Activated CD8-positive, alpha-beta T cell treated with anti-CD3 and anti-CD28 coated beads, Interleukin-2, amount 10 ng/mL, durations not matched to agents 7 days and 5 days (primary cell): ENCODE data around the gene DDI2. TPM values are rescaled to one million over a fixed set of nuclear protein-coding genes. Genes with fewer than 3 reads are reported as not detected.

Source experiments
- ATAC-seq: fragments of 150-1000 bp; cut with Tn5 transposase; one replicate; pipeline ENCODE4 v1.10.0; 2021; ENCODE audit warnings: moderate library complexity
- CTCF ChIA-PET: fragments of 350-600 bp; sonication (Branson Sonifier 250); formaldehyde crosslinking; loops from one replicate; lab custom pipeline; 2021; ENCODE audit warnings: antibody characterized with exemption; lab: Charles Lee
- POLR2A ChIA-PET: fragments of 350-600 bp; sonication (Branson Sonifier 250); formaldehyde crosslinking; loops from one replicate; lab custom pipeline; 2021; ENCODE audit warnings: antibody characterized with exemption; lab: Charles Lee
- DNase-seq: peaks from one replicate; pipeline ENCODE4 v3.0.0-alpha.2; 2020
- H3K27ac Mint-ChIP-seq: one replicate; pipeline ENCODE4 v1.8.0; 2021; ENCODE audit warnings: mild to moderate bottlenecking, mixed read lengths
- H3K27me3 Mint-ChIP-seq: one replicate; pipeline ENCODE4 v1.8.0; 2021; ENCODE audit warnings: low read depth, mixed read lengths
- H3K36me3 Mint-ChIP-seq: one replicate; pipeline ENCODE4 v1.8.0; 2021; ENCODE audit warnings: low read depth, mixed read lengths
- H3K4me1 Mint-ChIP-seq: one replicate; pipeline ENCODE4 v1.8.0; 2021; ENCODE audit warnings: low read depth, mixed read lengths
- H3K4me3 Mint-ChIP-seq: one replicate; pipeline ENCODE4 v1.8.0; 2021; ENCODE audit warnings: mild to moderate bottlenecking, mixed read lengths
- H3K9me3 Mint-ChIP-seq: one replicate; pipeline ENCODE4 v1.8.0; 2022; ENCODE audit warnings: mixed read lengths; ENCODE audit not compliant: insufficient read depth
- total RNA-seq, 2 experiments: library from RNA; stranded (reverse); gene quantifications; one replicate each; pipeline ENCODE4 v1.2.3, GENCODE V29; 2021

The DDI2 gene
- total RNA-seq, 2 experiments from 2014 or later = 28.8 to 31.1 TPM

DNA sequence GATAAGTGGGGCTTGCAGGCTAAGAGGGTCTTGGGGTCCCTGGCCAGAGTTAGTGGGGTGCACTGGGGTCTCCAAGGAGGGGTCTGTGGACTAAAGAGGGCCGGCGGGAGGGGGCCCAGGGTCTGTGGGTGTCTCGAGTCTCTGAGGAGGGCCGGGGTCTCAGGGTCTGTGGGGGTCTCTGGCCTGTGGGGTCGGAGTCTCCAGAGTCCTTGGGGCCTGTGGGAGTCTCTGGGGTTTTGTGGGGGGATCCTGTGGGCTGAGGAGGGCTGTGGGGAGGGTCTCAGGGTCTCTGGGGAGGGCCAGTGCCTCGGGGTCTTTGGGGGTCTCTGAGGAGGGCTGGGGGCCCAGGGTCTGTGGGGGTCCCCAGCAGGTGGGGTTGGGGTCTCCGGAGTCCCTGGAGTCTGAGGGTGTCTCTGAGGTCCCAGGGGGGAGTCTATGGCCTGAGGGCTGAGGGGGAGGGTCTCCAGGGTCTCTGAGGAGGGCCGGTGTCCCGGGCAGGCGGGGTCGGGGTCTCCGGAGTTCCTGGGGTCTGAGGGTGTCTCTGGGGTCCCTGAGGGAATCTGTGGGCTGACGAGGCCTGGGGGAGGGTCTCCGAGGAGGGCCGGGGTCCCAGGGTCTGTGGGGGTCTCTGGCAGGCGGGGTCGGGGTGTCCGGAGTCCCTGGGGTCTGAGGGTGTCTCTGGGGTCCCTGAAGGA is 66.2 kb downstream of the DDI2 start:
- no peaks in the 10 kb centered on the region for H3K27me3 Mint-ChIP-seq
- POLR2A ChIA-PET = no interaction called here
- peaks cover 9% of the 10 kb centered on the region for H3K36me3 Mint-ChIP-seq
- no peaks in the 10 kb centered on the region for H3K9me3 Mint-ChIP-seq
- H3K27ac Mint-ChIP-seq = peak overlapping the region; percentile 81
- DNase-seq (no peak), ATAC-seq (no peak)
- CTCF ChIA-PET = no interaction called here
- H3K4me1 Mint-ChIP-seq = peaks cover 29% of the 10 kb centered on the region
- peak overlapping the region; percentile 68 for H3K4me3 Mint-ChIP-seq

DNA sequence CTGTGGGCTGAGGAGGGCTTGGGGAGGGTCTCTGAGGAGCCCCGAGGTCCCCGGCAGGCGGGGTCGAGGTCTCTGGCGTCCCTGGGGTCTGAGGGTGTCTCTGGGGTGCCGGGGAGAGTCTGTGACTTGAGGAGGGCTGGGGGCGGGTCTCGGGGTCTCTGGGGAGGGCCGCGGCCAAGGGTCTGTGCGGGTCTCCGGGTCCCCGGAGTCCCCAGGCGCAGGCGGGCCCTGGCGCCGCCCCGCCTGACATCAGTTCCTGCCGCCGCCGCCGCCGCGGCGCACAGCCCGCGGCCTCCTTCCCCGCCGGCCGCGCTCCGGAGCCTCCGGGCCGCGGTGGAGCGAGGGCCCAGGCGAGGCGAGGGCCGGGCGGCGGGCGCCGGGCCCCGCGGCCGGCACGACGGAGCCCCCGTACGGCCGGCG is 66.8 kb downstream of the DDI2 start, which contains the start of gene PLEKHM2:
TSS of gene PLEKHM2 (plus strand) at position 279 of the 420 bp plus-strand sequence. CDS start 239 bp downstream, outside the sequence.
- H3K4me3 Mint-ChIP-seq = peak within 1 kb of the TSS; percentile 87
- peaks cover 27% of the 10 kb centered on the region for H3K4me1 Mint-ChIP-seq
- no peaks in the 10 kb centered on the region for H3K27me3 Mint-ChIP-seq
- ATAC-seq (peak; percentile 86), DNase-seq (peak; percentile 48)
- peak within 1 kb of the TSS; percentile 89 for H3K27ac Mint-ChIP-seq
- H3K36me3 Mint-ChIP-seq = peaks cover 12% of the 10 kb centered on the region
- no peaks in the 10 kb centered on the region for H3K9me3 Mint-ChIP-seq
- POLR2A ChIA-PET = interaction anchor here (1.6 to 2.4 kb wide), 2 partner anchors 13 to 81 kb away, joined by 3 to 27 read pairs; no protein-coding TSS in a partner anchor
- CTCF ChIA-PET = interaction anchor here (2.4 kb wide), 1 partner anchor 13 kb away, joined by 11 read pairs; no protein-coding TSS in a partner anchor

DNA sequence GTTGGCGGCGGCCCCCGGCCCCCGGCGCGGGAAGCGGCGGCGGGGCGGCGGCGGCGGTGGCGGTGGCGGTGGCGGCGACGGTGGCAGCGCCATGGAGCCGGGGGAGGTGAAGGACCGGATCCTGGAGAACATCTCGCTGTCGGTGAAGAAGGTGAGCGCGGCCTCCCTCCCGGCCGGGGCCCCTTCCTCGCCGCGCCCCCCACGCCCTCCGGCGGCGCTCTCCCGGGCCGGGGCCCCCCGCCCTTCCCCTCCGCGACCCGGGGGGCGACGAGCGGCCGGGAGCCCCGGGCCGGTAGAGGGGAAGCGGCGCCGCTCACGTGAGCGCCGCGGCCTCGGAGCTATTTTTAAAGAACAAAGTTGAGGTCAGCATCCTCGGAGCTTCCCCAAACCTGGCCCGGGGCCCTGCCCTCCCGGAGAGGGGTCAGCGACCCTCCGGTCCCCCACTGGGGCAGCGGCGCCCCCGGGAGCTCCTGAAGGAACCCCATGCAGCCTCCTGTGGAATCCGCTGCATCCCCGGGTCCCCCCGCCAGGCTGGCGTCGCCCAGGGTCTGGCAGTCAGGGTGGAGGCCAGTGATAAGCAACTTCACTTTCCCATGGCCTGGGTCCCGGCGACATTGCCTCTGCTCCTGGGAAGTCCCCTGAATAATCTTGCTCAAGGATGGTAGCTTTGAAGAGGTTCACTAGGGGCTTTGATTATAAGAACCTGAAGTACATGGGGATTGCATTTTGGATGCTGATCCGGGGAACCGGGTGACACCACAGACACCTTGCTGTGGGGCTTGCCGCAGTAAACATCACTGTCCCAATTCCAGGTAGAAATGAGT is 67.4 kb downstream of the DDI2 start:
- peak overlapping the region; percentile 89 for H3K27ac Mint-ChIP-seq
- peak overlapping the region; percentile 87 for H3K4me3 Mint-ChIP-seq
- DNase-seq (peak; percentile 46), ATAC-seq (peak; percentile 60)
- ChIA-PET POLR2A (interaction anchor here (1.1 to 2.4 kb wide), 3 partner anchors 11 to 81 kb away, joined by 3 to 27 read pairs (median 3); no protein-coding TSS in a partner anchor), CTCF (interaction anchor here (0.9 to 2.4 kb wide), 2 partner anchors 12 to 91 kb away, joined by 3 to 11 read pairs; no protein-coding TSS in a partner anchor)
- H3K36me3 Mint-ChIP-seq = peaks cover 14% of the 10 kb centered on the region
- H3K9me3 Mint-ChIP-seq = no peaks in the 10 kb centered on the region
- H3K27me3 Mint-ChIP-seq = no peaks in the 10 kb centered on the region
- peaks cover 27% of the 10 kb centered on the region for H3K4me1 Mint-ChIP-seq

DNA sequence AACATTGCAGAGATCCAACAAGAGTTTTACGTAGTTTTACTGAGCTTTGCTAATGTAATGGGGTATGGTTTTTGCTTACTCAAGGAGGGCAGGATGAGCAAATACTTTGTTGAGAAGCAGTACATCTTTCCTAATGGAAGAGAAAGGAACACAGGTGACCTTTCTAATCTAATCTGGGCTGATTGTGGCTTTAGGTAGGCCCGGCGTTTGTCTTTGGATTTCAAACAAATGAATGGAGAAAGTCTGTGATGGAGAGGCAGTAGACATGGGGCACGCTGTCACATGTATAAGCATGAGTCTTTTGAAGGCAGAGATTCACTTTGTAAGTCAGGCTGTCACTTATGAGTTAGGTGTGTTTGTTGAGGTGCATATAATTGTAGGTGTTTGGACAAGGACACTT is 68.6 kb downstream of the DDI2 start:
- no peak for ATAC-seq
- ChIA-PET CTCF (interaction anchor here (0.9 to 2.4 kb wide), 4 partner anchors 9 to 92 kb away, joined by 3 to 11 read pairs (median 4); no protein-coding TSS in a partner anchor), POLR2A (interaction anchor here (0.7 to 2.4 kb wide), 4 partner anchors 10 to 82 kb away, joined by 3 to 27 read pairs (median 4); no protein-coding TSS in a partner anchor)
- peak overlapping the region; percentile 33 for H3K27ac Mint-ChIP-seq
- no peaks in the 10 kb centered on the region for H3K27me3 Mint-ChIP-seq
- H3K4me1 Mint-ChIP-seq = peaks cover 27% of the 10 kb centered on the region
- no peaks in the 10 kb centered on the region for H3K9me3 Mint-ChIP-seq
- DNase-seq = no peak
- peak overlapping the region; percentile 87 for H3K4me3 Mint-ChIP-seq
- peaks cover 17% of the 10 kb centered on the region for H3K36me3 Mint-ChIP-seq

DNA sequence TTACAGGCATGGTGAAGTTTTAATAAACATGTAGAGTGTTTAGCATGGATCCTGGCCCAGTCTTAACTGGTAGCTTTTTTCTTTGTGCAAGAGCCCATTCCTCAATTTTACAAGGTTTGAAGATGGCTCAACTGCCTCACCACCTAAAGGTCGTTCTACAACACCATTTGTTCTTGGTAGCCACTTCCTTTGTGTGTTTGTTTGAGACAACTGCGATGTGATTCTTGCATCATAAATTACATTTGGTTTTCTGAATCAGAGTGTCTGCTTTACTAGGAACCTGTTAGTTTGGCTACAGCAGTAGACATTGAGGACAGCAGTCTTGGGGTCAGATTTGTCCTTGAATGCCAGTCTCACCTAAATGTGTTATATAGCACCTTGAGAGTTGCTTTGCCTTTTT is 70.2 kb downstream of the DDI2 start:
- peaks cover 20% of the 10 kb centered on the region for H3K36me3 Mint-ChIP-seq
- ChIA-PET POLR2A (no interaction called here), CTCF (interaction anchor here (1.0 kb wide), 1 partner anchor 10 kb away, joined by 3 read pairs; no protein-coding TSS in a partner anchor)
- DNase-seq (no peak), ATAC-seq (no peak)
- H3K4me1 Mint-ChIP-seq = peaks cover 27% of the 10 kb centered on the region
- peak overlapping the region; percentile 30 for H3K27ac Mint-ChIP-seq
- no peaks in the 10 kb centered on the region for H3K9me3 Mint-ChIP-seq
- H3K27me3 Mint-ChIP-seq = no peaks in the 10 kb centered on the region
- no peak overlapping the region for H3K4me3 Mint-ChIP-seq

DNA sequence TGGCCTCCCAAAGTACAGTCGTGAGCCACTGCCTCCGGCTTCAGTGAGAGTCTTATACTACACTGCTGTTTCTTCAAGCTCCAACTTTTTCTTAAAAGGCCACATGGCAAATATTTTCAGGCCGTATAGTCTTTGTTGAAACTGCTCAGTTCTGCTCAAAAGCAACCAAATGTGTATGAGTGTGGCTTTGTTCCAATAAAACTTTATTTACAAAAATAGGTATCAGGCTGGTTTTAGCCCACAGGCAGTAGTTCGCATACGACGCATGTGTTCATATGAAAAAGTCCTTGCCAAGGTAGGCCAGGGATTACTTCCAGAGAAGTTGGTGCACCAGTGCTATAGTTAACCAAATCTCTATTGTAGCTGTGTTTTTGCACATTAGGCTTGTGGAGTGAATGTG is 73.1 kb downstream of the DDI2 start:
- ChIA-PET CTCF (no interaction called here), POLR2A (no interaction called here)
- Mint-ChIP-seq H3K27ac (no peak overlapping the region), H3K27me3 (no peaks in the 10 kb centered on the region), H3K4me3 (no peak overlapping the region), H3K36me3 (peaks cover 29% of the 10 kb centered on the region), H3K9me3 (no peaks in the 10 kb centered on the region), H3K4me1 (peaks cover 31% of the 10 kb centered on the region)
- no peak for ATAC-seq
- no peak for DNase-seq

DNA sequence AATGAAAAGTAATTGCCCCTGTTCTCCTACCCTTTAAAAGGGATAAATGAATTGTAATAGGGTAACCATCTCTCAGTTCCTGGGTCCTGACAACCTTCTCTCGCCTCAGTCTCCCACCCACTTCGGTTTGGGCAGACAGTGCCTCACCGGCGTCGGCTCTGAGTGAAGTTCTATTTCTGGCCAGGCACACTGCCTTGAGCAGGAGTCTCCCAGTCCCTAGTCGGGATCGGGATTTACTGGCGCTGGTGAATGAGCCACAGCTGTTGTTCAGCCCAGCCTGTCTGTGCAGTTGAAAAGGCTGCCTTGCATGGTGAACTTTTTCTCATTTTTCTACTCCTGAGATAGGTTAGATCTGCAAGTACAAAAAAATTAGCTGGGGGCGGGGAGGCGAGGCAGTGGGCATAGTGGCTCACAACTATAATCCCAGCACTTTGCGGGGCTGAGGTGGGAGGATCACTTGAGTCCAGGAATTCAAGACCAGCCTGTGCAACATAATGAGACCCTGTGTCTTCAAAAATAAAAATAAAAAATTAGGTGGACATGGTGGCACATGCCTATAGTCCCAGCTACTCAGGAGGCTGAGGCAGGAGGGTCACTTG is 74.3 kb downstream of the DDI2 start:
- no peaks in the 10 kb centered on the region for H3K27me3 Mint-ChIP-seq
- CTCF ChIA-PET = no interaction called here
- POLR2A ChIA-PET = no interaction called here
- peaks cover 30% of the 10 kb centered on the region for H3K36me3 Mint-ChIP-seq
- no peak overlapping the region for H3K4me3 Mint-ChIP-seq
- peaks cover 28% of the 10 kb centered on the region for H3K4me1 Mint-ChIP-seq
- DNase-seq (no peak), ATAC-seq (no peak)
- H3K9me3 Mint-ChIP-seq = no peaks in the 10 kb centered on the region
- H3K27ac Mint-ChIP-seq = no peak overlapping the region

DNA sequence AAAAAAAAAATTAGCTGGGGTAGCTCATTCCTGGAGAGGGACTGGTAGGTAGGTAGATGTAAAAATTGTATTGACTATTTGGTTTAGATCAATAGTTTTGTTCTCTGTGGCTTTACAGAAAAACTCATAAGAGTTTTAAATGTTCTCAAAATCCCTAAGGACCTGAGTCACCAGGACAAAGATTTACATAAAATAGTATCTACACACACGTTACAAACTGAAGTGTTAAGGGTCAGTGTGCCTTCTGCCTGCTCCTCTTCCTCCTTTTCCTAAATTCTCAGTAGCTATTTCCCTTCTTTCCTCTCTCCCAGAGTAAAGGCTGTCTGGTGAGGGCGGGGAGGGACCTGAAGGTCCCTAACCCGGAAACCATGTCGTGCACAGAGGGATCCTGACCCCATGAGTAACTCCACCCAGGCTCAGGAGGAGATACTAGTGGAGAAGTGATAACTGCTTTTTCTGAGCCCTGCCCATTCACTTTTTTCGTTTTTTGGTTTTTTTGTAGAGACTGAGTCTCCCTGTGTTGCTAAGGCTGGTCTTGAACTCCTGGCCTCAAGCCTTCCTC is 74.9 kb downstream of the DDI2 start:
- Mint-ChIP-seq H3K4me1 (peaks cover 31% of the 10 kb centered on the region), H3K9me3 (no peaks in the 10 kb centered on the region), H3K4me3 (no peak overlapping the region), H3K36me3 (peaks cover 34% of the 10 kb centered on the region), H3K27ac (no peak overlapping the region), H3K27me3 (no peaks in the 10 kb centered on the region)
- no peak for ATAC-seq
- POLR2A ChIA-PET = no interaction called here
- DNase-seq = no peak
- CTCF ChIA-PET = no interaction called here

DNA sequence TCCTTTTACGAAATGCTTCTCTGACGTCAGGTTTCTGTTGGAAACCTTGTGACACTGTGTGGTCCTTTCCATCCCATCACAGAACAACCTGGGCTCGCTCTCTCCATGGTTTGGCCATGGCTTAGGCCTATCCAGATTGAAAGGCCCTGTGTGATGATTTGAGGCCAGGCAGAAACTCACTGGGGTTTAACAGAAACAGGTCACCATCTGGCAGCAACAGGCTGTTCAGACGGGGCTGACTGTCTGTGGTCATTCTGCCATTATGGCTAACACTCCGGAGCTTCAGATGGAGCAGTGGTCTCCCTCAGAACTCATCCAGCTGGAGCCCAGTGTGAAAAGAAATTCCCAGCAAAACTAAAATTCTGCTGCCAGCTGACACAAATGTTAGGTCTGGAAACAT is 76.1 kb downstream of the DDI2 start:
- no peaks in the 10 kb centered on the region for H3K27me3 Mint-ChIP-seq
- no peak for ATAC-seq
- H3K27ac Mint-ChIP-seq = no peak overlapping the region
- H3K9me3 Mint-ChIP-seq = no peaks in the 10 kb centered on the region
- POLR2A ChIA-PET = no interaction called here
- CTCF ChIA-PET = interaction anchor here (1.2 kb wide), 1 partner anchor 17 kb away, joined by 3 read pairs; no protein-coding TSS in a partner anchor
- H3K4me1 Mint-ChIP-seq = peaks cover 31% of the 10 kb centered on the region
- no peak overlapping the region for H3K4me3 Mint-ChIP-seq
- DNase-seq = no peak
- H3K36me3 Mint-ChIP-seq = peaks cover 28% of the 10 kb centered on the region

DNA sequence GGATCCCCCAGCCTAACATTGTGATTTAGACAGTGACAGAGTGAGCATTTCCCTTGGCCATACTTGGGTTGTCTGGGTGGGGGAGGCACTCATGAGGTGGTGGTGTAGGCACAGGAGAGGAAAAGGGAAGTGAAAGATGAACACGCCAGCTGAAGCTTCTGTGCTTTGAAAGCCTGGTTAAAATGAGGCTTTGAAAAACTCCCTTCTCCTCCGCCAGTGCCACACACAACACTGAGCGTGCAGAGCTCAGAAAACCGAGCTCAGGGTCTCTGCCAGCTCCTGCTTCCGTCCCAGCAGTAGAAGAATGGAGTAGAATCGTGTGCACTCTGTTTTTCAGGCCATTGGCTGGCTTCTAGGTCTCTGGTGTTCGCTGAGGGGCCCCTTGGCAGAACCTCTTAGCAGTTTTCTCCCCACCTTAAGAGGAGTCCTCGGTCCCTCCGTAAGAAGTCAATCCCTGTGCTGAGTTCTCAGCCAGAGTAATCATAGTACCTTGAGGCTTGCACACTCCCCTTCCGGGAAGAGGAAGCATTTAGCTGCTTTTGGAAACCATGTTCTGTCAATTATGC is 79.8 kb downstream of the DDI2 start:
- Mint-ChIP-seq H3K27ac (peak overlapping the region; percentile 97), H3K9me3 (no peaks in the 10 kb centered on the region), H3K4me3 (peak overlapping the region; percentile 78), H3K27me3 (no peaks in the 10 kb centered on the region), H3K36me3 (peaks cover 28% of the 10 kb centered on the region), H3K4me1 (peaks cover 36% of the 10 kb centered on the region)
- DNase-seq = peak; percentile 61
- CTCF ChIA-PET = interaction anchor here (1.0 to 2.1 kb wide), 12 partner anchors 9 to 669 kb away, joined by 3 to 11 read pairs (median 4); partner anchors contain the start of gene PLEKHM2
- peak; percentile 85 for ATAC-seq
- POLR2A ChIA-PET = interaction anchor here (0.5 to 2.3 kb wide), 12 partner anchors 9 to 170 kb away, joined by 3 to 27 read pairs (median 4); partner anchors contain the start of genes DNAJC16 and PLEKHM2
